Duodenal mucosa (tissue), 2 donors: ENCODE data around the gene C9orf152.
A peak's percentile ranks its signal among the peaks of the same experiment; 100 is the strongest.

Experiments
- H3K27ac ChIP-seq: one replicate; pipeline ENCODE4 v1.7.0; 2013; ENCODE audit warnings: low read depth, low read length
- H3K27me3 ChIP-seq, 2 donors: one replicate each; pipeline ENCODE4 v1.7.0; 2013; ENCODE audit warnings: low read length in 2 of 2, control low read depth in 1 of 2; ENCODE audit not compliant: insufficient read depth in 2 of 2, control insufficient read depth in 1 of 2
- H3K36me3 ChIP-seq, 2 donors: one replicate each; pipeline ENCODE4 v1.7.0; 2013; ENCODE audit warnings: low read length in 2 of 2, control low read depth in 1 of 2; ENCODE audit not compliant: insufficient read depth in 2 of 2, control insufficient read depth in 1 of 2
- H3K4me1 ChIP-seq, 2 donors: one replicate each; pipeline ENCODE4 v1.7.0; 2013; ENCODE audit warnings: low read length in 2 of 2, control low read depth in 1 of 2; ENCODE audit not compliant: insufficient read depth in 2 of 2, control insufficient read depth in 1 of 2
- H3K4me3 ChIP-seq, 2 donors: one replicate each; pipeline ENCODE4 v1.7.0; 2013; ENCODE audit warnings: low read length in 2 of 2, low read depth in 1 of 2
- H3K9ac ChIP-seq, 2 donors: one replicate each; pipeline ENCODE4 v1.7.0; 2013; ENCODE audit warnings: low read length in 2 of 2, low read depth in 1 of 2
- H3K9me3 ChIP-seq, 2 donors: one replicate each; pipeline ENCODE4 v1.7.0; 2013; ENCODE audit warnings: low read length in 2 of 2, control low read depth in 1 of 2; ENCODE audit not compliant: control insufficient read depth in 1 of 2

The C9orf152 gene

DNA sequence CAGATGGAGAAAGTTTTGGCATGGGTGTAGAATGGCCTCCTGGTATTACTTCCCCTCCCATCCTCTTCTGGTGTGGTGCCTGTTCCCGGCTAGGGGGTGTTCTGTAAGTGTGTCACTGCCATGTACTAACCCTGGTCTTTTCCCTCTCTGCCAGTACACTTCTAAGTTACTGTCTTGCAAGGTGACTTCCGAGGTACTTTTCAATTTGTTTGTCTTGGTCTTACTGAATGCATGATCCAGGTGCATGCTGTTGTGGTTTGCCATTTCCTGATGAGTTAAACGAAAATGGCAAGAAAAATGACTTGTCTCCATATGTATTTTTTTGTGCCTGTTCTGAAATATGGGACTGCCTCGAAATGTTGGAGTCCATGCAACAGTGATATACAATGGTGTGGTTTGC is 46.0 kb downstream of the C9orf152 start:
- no peak overlapping the region for H3K27ac ChIP-seq
- H3K9ac ChIP-seq, result no peak overlapping the region
- H3K4me3 ChIP-seq, result no peak overlapping the region
- H3K36me3 ChIP-seq, result peaks cover 0 to 2% of the 10 kb centered on the region in 2 donors
- no peaks in the 10 kb centered on the region for H3K9me3 ChIP-seq
- H3K27me3 ChIP-seq, result no peaks in the 10 kb centered on the region
- peaks cover 3 to 10% of the 10 kb centered on the region in 2 donors for H3K4me1 ChIP-seq

DNA sequence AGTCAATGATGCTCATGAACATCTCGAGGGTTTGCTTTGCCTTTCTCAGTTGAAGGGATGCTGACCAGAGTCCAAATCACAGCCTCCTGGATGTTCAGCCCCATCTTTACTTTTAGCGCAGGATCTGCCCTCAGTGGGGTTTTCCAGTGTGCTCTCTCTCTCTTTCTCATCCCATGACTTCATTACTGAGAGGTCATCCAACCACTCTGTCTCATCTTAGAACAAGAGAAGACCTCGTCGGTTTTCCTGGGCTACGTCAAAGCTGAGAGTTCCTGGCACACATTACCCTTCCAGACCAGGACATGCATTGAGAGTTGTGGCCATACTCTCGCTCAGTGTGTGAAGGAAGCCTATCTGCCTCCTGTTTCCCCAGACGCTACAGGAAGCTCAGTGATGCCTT is 47.3 kb downstream of the C9orf152 start:
- H3K27me3 ChIP-seq, result no peaks in the 10 kb centered on the region
- H3K9ac ChIP-seq, result no peak overlapping the region
- H3K9me3 ChIP-seq, result no peaks in the 10 kb centered on the region
- no peaks in the 10 kb centered on the region for H3K36me3 ChIP-seq
- H3K4me1 ChIP-seq, result peaks cover 9 to 18% of the 10 kb centered on the region in 2 donors
- no peak overlapping the region for H3K4me3 ChIP-seq
- H3K27ac ChIP-seq, result no peak overlapping the region

DNA sequence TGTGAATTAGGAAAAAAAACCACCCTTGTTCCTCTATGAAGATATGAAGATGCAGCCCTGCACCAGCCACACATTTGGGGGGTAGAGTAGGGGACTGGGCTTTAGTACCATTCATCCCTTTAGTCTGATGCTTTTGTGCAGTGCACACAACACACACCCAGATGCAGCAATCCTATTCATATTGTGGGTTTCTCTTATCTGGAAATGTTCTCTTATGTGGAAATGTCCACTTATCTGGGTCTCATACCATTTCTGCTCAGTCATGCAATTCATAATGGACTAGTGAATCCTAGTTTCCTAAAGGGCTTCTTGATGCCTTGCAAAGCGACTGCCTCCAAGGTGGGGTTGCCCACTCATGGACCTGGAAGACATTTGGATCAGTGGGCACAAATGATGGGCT is 47.8 kb downstream of the C9orf152 start:
- Histone ChIP-seq H3K9ac (no peak overlapping the region), H3K27me3 (no peaks in the 10 kb centered on the region), H3K36me3 (no peaks in the 10 kb centered on the region), H3K4me1 (peaks cover 9 to 18% of the 10 kb centered on the region in 2 donors), H3K9me3 (no peaks in the 10 kb centered on the region), H3K27ac (no peak overlapping the region), H3K4me3 (no peak overlapping the region)

DNA sequence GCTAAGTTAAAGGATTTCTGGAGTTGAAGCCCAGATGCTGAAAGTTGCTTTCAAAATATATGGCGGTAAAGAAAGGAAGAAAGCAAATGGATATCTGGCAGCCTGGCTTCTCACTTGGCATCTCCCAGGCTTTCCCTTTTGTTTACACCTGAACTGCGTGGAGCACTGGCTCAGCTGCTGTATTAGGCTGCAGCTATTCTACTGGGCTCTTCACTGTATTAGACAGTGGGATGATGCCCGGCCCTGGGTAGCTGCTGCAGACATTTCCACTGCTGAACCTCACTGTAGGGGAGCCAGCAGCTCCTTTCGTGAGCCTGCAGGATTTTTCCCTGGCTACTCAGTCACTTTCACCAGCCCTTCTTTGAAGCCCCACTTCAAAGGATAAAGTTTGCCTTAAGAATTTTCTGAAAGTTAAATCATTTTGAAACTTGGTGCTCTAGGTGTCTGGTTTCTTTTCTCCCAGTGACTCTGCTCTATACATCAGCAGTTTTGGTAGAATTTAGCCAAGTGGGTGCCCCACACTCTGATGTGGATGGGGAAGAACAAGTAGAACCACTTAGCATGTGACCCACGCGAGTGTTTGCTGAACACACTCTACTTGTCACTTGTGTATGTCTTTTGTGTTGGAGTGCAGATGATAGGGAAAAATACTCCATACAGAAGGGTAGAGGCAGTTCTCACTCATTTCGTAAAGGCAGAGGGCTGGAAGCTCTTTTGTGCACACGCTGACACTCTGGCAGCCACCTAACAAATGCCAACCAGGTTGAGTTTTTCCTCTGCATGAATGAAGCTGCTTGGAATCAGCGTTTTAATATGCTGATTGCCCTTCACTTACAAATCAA is 49.9 kb downstream of the C9orf152 start:
- no peaks in the 10 kb centered on the region for H3K36me3 ChIP-seq
- H3K9ac ChIP-seq, result no peak overlapping the region
- no peak overlapping the region for H3K4me3 ChIP-seq
- peaks cover 9 to 18% of the 10 kb centered on the region in 2 donors for H3K4me1 ChIP-seq
- no peak overlapping the region for H3K27ac ChIP-seq
- H3K27me3 ChIP-seq, result no peaks in the 10 kb centered on the region
- no peaks in the 10 kb centered on the region for H3K9me3 ChIP-seq

DNA sequence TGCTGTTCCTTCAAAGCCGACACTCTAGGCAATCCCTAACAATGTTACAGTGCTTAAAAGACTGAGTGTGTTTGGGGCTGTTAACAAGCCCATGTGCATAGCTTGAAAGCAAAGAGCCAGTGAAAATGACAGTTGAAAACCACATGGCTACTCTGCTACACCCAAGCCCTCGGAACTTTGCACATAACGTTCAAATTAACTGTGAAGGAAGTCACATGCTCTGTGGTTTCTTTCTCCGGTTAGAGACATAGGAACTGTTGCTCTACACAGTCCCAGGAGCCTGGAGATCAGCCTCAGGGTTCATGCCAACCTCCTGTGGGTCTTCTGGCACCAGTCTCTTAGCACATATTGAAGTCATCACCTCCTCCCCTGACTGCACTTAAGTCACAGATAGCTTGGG is 51.1 kb downstream of the C9orf152 start:
- Histone ChIP-seq H3K4me3 (peak overlapping the region in 1 of 2 donors; percentile 3), H3K9me3 (no peaks in the 10 kb centered on the region), H3K27ac (no peak overlapping the region), H3K36me3 (no peaks in the 10 kb centered on the region), H3K4me1 (peaks cover 13 to 23% of the 10 kb centered on the region in 2 donors), H3K9ac (no peak overlapping the region), H3K27me3 (no peaks in the 10 kb centered on the region)

DNA sequence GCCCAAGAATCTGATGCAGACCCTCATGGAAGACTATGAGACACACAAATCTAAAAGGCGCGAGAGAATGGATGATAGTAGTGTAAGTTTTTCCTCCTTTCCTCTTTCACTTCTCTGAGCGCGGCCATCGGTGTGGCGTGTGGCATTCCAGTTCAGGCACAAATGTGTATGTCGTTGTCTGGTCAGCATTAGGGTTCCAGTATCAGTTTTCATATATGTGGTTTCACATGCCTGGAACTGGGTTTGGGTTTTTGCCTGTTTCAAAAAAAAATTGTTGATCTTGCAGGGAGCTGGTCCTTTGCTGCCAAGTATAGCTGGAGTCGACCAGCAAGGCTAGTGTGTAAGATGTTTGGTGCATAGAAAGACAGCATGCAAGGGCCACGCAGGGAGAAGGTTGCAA is 51.5 kb downstream of the C9orf152 start:
- Histone ChIP-seq H3K9ac (no peak overlapping the region), H3K4me1 (peaks cover 13 to 23% of the 10 kb centered on the region in 2 donors), H3K27ac (no peak overlapping the region), H3K4me3 (peak overlapping the region in 1 of 2 donors; percentile 3), H3K36me3 (no peaks in the 10 kb centered on the region), H3K27me3 (no peaks in the 10 kb centered on the region), H3K9me3 (no peaks in the 10 kb centered on the region)

DNA sequence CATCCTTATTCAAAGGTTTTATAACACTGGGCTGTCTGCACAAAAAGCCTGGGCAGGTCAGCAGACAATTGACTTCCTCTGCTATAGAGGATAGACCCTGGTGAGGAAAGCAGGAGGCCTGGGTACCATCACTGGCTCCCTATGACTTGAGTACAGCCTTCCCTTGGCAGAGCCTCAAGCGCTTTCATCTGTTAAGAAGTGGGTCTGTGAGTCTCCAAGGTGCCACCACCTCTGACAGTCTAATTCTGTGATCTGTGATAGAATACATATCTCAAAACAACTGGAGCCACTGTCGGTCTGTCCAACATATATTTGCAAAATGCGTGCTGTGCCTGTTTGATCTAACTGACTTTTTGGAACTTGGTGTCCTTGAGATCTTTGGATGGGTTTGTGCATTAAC is 52.2 kb downstream of the C9orf152 start:
- peaks cover 13 to 23% of the 10 kb centered on the region in 2 donors for H3K4me1 ChIP-seq

DNA sequence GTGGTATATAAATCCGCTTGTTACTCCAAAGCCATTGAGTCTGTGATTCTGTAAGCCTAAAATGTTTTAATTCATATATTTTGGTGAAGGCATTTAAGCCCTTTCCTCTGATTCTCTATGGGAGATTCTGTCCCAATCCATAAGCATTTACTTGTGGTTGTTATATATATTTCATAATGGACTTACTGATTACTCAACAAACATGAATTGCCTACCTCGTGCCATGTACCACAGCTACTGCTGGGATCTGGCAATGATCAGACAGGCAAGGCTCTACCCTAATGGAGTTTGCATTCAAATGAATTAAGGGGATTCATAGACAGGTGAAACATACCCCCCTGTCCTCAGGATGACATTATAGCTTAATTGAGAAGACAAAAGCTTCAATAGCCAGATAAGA is 54.5 kb downstream of the C9orf152 start:
- peaks cover 13 to 26% of the 10 kb centered on the region in 2 donors for H3K4me1 ChIP-seq
- no peak overlapping the region for H3K9ac ChIP-seq
- no peak overlapping the region for H3K27ac ChIP-seq
- H3K4me3 ChIP-seq, result no peak overlapping the region
- H3K36me3 ChIP-seq, result no peaks in the 10 kb centered on the region
- no peaks in the 10 kb centered on the region for H3K9me3 ChIP-seq
- H3K27me3 ChIP-seq, result no peaks in the 10 kb centered on the region

More for the DNA sequence above, 52.2 kb downstream of the C9orf152 start:
- no peak overlapping the region for H3K9ac ChIP-seq
- no peak overlapping the region for H3K27ac ChIP-seq
- H3K4me3 ChIP-seq, result no peak overlapping the region
- no peaks in the 10 kb centered on the region for H3K36me3 ChIP-seq
- H3K9me3 ChIP-seq, result no peaks in the 10 kb centered on the region
- no peaks in the 10 kb centered on the region for H3K27me3 ChIP-seq

DNA sequence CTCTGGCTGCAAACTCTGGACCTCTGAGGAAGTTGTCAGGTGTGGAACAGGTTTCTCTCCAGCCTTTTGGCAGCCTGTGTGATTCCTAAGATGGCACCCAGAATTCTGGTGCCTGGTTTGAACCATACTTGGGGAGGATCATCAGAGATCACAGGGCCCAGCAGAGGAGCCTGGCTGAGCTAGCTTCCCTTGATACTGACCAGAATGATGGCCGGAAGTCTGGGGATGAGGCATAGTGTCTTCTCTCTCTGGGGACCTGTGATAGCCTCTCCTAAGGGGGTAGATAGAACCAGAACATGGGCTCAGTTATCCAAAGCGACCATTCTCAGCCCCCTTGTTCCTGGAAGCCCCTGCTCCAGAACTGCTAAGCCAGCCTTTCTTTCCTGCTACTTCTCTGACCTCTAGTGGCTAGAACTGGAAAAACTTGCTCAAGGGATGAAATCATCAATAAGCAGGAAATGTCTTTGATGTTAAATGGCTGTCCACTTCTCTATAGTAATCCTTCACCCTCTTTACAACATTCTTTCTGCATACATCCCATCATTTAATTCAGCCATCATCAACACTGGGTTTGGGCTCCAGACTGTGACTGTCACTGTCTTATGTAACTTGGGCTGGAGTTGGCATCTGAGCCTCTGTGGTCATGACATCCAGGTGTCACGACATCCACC is 55.1 kb downstream of the C9orf152 start:
- no peaks in the 10 kb centered on the region for H3K36me3 ChIP-seq
- no peaks in the 10 kb centered on the region for H3K9me3 ChIP-seq
- no peak overlapping the region for H3K4me3 ChIP-seq
- no peak overlapping the region for H3K9ac ChIP-seq
- peaks cover 13 to 20% of the 10 kb centered on the region in 2 donors for H3K4me1 ChIP-seq
- no peaks in the 10 kb centered on the region for H3K27me3 ChIP-seq
- no peak overlapping the region for H3K27ac ChIP-seq
